ENCODE data around the gene SLC25A33.

Gene SLC25A33

GRCh38 chr1:9609998-9610397 lies 70.7 kb downstream of the SLC25A33 start:
- no peak for TF ChIP-seq CTCF (IDR thresholded peaks at IDR 0.05; ENCODE audit: poor library complexity, severe bottlenecking)
- H3K4me3 ChIP-seq (ENCODE audit: severe bottlenecking): no peak overlapping the region
- no peak for DNase-seq (ENCODE audit: low spot score)
- peaks cover 9% of the 10 kb centered on the region; the same call in 1 of the 2 replicates for H3K36me3 ChIP-seq (ENCODE audit: low read depth)
- H3K27me3 ChIP-seq (ENCODE audit: insufficient read depth, poor library complexity, severe bottlenecking): no peaks in the 10 kb centered on the region
- no peaks in the 10 kb centered on the region for H3K9me3 ChIP-seq (ENCODE audit: severe bottlenecking)
- no peak overlapping the region for H3K27ac ChIP-seq (ENCODE audit: poor library complexity, severe bottlenecking)
- ATAC-seq (ENCODE audit: low read depth): no peak
- H3K4me1 ChIP-seq (ENCODE audit: insufficient read depth, poor library complexity, severe bottlenecking): no peaks in the 10 kb centered on the region

GRCh38 chr1:9610548-9610947 lies 71.3 kb downstream of the SLC25A33 start:
- Histone ChIP-seq H3K36me3 (ENCODE audit: low read depth) (peaks cover 9% of the 10 kb centered on the region; the same call in 1 of the 2 replicates), H3K4me3 (ENCODE audit: severe bottlenecking) (no peak overlapping the region), H3K9me3 (ENCODE audit: severe bottlenecking) (no peaks in the 10 kb centered on the region), H3K27me3 (ENCODE audit: insufficient read depth, poor library complexity, severe bottlenecking) (no peaks in the 10 kb centered on the region), H3K4me1 (ENCODE audit: insufficient read depth, poor library complexity, severe bottlenecking) (no peaks in the 10 kb centered on the region), H3K27ac (ENCODE audit: poor library complexity, severe bottlenecking) (no peak overlapping the region)
- DNase-seq (ENCODE audit: low spot score) (peak; percentile 58), ATAC-seq (ENCODE audit: low read depth) (no peak)
- no peak for TF ChIP-seq CTCF (IDR thresholded peaks at IDR 0.05; ENCODE audit: poor library complexity, severe bottlenecking)

GRCh38 chr1:9611716-9612115 lies 72.5 kb downstream of the SLC25A33 start:
- DNase-seq (ENCODE audit: low spot score) (no peak), ATAC-seq (ENCODE audit: low read depth) (no peak)
- H3K4me3 ChIP-seq (ENCODE audit: severe bottlenecking): no peak overlapping the region
- TF ChIP-seq CTCF (IDR thresholded peaks at IDR 0.05; ENCODE audit: poor library complexity, severe bottlenecking): no peak
- H3K9me3 ChIP-seq (ENCODE audit: severe bottlenecking): no peaks in the 10 kb centered on the region
- H3K36me3 ChIP-seq (ENCODE audit: low read depth): peaks cover 9% of the 10 kb centered on the region; the same call in 1 of the 2 replicates
- H3K4me1 ChIP-seq (ENCODE audit: insufficient read depth, poor library complexity, severe bottlenecking): no peaks in the 10 kb centered on the region
- H3K27ac ChIP-seq (ENCODE audit: poor library complexity, severe bottlenecking): no peak overlapping the region
- H3K27me3 ChIP-seq (ENCODE audit: insufficient read depth, poor library complexity, severe bottlenecking): no peaks in the 10 kb centered on the region

GRCh38 chr1:9612162-9612845 lies 73.0 kb downstream of the SLC25A33 start:
- Histone ChIP-seq H3K4me1 (ENCODE audit: insufficient read depth, poor library complexity, severe bottlenecking) (no peaks in the 10 kb centered on the region), H3K36me3 (ENCODE audit: low read depth) (peaks cover 9% of the 10 kb centered on the region; the same call in 1 of the 2 replicates), H3K27me3 (ENCODE audit: insufficient read depth, poor library complexity, severe bottlenecking) (no peaks in the 10 kb centered on the region), H3K27ac (ENCODE audit: poor library complexity, severe bottlenecking) (no peak overlapping the region), H3K9me3 (ENCODE audit: severe bottlenecking) (no peaks in the 10 kb centered on the region), H3K4me3 (ENCODE audit: severe bottlenecking) (no peak overlapping the region)
- DNase-seq (ENCODE audit: low spot score): no peak
- no peak for TF ChIP-seq CTCF (IDR thresholded peaks at IDR 0.05; ENCODE audit: poor library complexity, severe bottlenecking)
- ATAC-seq (ENCODE audit: low read depth): no peak

All from RWPE2 (cell line).